HG03045 (cell line): ENCODE data around the gene NHSL1.
"Not testable (repeated sequence)": the region's sequence is repeated elsewhere in the genome, so short reads cannot be mapped to it uniquely, and the experiment has no call there.

Experiments
- ATAC-seq: cut with Tn5 transposase; IDR thresholded peaks from one replicate; pipeline ENCODE4 v1.9.1; 2021; ENCODE audit warnings: mild to moderate bottlenecking, moderate library complexity; ENCODE audit not compliant: unreplicated experiment

NHSL1 gene

GRCh38 chr6:138430361-138431145 lies 68.7 kb downstream of the NHSL1 start:
- no peak for ATAC-seq

GRCh38 chr6:138429761-138430160 lies 69.5 kb downstream of the NHSL1 start:
- ATAC-seq: no peak

GRCh38 chr6:138428944-138429598 lies 70.2 kb downstream of the NHSL1 start:
- no peak for ATAC-seq

GRCh38 chr6:138427701-138428100 lies 71.6 kb downstream of the NHSL1 start:
- no peak for ATAC-seq

GRCh38 chr6:138426500-138427123 lies 72.7 kb downstream of the NHSL1 start:
- ATAC-seq: no peak

- ATAC-seq: not testable (repeated sequence)
Measured at GRCh38 chr6:138425256-138425655, 74.0 kb downstream of the NHSL1 start.

GRCh38 chr6:138424004-138424904 lies 75.0 kb downstream of the NHSL1 start:
- no peak for ATAC-seq

GRCh38 chr6:138422861-138423260 lies 76.4 kb downstream of the NHSL1 start:
- no peak for ATAC-seq

GRCh38 chr6:138421608-138422007 lies 77.7 kb downstream of the NHSL1 start:
- ATAC-seq: no peak

GRCh38 chr6:138421089-138421488 lies 78.2 kb downstream of the NHSL1 start:
- no peak for ATAC-seq

GRCh38 chr6:138420356-138420755 lies 78.9 kb downstream of the NHSL1 start:
- no peak for ATAC-seq

- no peak for ATAC-seq
Measured at GRCh38 chr6:138419766-138420165, 79.5 kb downstream of the NHSL1 start.

- no peak for ATAC-seq
Measured at GRCh38 chr6:138418118-138418742, 81.1 kb downstream of the NHSL1 start.

- no peak for ATAC-seq
Measured at GRCh38 chr6:138417493-138418117, 81.7 kb downstream of the NHSL1 start.

GRCh38 chr6:138416206-138416605 lies 83.1 kb downstream of the NHSL1 start:
- ATAC-seq: no peak

- no peak for ATAC-seq
Measured at GRCh38 chr6:138415125-138415524, 84.2 kb downstream of the NHSL1 start.

- ATAC-seq: no peak
Measured at GRCh38 chr6:138410972-138411880, 88.1 kb downstream of the NHSL1 start.

- no peak for ATAC-seq
Measured at GRCh38 chr6:138410048-138410735, 89.1 kb downstream of the NHSL1 start.
